Measurements from ENCODE around the gene C19orf38.
A peak's percentile ranks its signal among the peaks of the same experiment; 100 is the strongest.
"Not testable (repeated sequence)": the region's sequence is repeated elsewhere in the genome, so short reads cannot be mapped to it uniquely, and the experiment has no call there.

The C19orf38 gene

DNA sequence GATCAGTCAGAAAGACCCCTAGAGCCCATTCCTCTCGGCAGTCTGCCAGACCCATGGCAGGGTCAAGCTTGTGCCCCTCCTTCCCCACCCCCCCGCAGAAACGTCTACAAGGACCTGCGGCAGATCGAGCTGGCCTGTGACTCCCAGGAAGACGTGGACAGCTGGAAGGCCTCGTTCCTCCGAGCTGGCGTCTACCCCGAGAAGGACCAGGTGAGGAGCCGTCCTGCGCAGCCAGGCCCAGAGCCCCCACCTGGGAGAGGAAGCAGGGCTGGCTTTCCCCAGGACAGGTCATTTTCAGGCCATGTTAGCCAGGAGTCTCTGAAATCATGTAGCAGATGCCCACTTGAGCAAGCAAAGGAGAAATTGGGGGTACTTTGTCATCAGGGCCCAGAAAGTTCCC lies 24.5 kb upstream of the C19orf38 start:
- no peak for DNase-seq (ENCODE audit: low read depth)

DNA sequence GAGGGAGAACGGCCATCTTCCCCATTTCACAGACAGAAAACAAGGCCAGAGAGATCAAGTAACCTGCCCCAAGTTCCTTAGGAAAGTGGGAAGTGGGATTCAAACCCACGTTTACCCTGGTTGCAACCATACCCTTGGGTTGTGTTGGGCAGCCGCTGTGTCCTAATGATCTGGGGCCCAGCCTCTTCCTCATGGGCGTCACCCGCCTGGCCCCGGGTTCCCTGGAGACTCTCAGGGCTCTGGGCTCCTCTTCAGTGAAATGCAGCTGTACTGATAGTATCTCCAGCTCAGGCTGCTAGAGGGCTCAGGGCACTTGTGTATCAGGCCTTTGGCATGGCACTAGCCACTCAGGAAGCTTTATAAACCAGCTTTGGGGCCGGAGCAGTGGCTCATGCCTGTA lies 22.0 kb upstream of the C19orf38 start:
- no peak for DNase-seq (ENCODE audit: low read depth)

DNA sequence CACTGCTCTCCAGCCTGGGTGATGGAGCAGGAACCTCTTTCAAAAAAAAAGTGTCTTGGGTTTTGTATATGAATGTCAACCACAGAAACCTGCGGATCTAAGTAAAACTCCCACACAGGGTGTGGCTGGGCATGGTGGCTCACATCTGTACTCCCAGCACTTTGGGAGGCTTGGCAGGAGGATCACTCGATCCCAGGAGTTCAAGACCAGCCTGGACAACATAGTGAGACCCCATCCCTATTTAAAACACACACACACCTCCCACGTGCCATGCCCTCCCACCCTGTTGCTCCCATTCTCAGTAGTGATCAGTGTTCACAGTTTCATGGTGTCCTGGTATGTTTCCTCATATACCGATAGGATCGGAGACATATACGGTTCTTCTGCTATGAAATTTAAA lies 21.4 kb upstream of the C19orf38 start:
- DNase-seq (ENCODE audit: low read depth): no peak

DNA sequence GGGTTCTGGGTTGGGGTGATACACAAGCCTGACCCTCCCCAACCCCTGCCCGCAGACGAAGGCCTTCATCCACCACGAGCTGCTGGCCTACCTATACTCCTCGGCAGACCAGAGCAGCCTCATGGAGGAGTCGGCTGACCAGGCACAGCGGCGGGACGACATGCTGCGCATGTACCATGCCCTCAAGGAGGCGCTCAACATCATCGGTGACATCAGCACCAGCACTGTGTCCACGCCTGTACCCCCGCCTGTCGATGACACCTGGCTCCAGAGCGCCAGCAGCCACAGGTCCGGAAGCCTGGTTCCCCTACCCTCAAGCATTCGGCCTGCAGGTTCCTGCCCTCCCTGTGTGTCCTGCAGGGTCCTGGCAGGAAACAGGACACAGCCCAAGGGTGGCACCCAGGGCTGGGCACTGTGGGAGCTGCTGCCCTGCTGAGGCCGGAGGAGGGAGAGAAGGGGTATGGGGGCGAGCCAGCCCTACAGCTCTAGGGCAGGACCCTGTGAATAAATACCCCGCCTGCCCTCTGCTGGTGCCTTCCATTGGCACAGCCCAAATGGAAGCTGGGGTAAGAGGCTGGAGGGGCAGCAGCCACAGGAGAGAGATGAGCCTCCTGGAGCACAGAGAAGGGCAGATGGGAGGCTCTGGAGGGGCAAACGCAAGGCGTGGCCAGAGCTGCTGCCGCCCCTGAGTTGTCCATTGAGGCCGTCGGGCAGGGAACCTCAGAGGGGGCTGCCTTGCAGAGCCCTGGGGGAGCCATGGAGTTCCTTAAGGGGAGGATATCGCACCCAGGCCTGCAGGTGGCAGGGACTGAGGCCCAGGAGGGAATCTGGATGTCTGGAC lies 19.0 kb upstream of the C19orf38 start:
- DNase-seq (ENCODE audit: low read depth): no peak

DNA sequence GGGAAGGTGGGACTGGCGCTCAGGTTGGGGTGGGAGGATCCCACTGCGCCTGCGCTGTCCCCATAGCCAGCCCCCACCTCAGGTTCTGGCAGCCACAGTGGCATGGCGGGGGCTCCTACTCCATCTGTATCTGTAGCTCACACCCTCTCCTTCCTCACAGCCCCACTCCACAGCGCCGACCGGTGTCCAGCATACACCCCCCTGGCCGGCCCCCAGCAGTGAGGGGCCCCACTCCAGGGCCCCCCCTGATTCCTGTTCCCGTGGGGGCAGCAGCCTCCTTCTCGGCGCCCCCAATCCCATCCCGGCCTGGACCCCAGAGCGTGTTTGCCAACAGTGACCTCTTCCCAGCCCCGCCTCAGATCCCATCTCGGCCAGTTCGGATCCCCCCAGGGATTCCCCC lies 18.2 kb upstream of the C19orf38 start:
- no peak for DNase-seq (ENCODE audit: low read depth)

DNA sequence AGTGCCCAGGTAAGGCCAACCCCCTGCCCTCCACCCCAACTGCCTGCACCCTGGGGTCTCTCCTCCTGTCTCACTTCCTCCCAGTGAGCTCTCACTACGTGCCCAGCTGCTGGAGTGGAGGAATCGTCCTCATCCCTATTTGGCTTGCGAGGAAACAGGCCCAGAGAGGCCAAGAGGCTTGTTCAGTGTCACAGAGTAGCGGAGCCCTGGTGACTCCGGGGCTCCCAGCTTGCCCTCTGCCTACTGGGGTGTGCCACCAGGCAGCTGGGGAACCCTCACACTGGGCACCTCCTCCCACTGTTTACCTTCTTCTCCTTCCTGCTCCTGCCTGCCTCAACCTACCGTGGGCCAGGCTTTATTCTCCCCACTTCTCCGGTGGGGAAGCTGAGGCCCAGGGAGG lies 17.8 kb upstream of the C19orf38 start:
- DNase-seq (ENCODE audit: low read depth): no peak

DNA sequence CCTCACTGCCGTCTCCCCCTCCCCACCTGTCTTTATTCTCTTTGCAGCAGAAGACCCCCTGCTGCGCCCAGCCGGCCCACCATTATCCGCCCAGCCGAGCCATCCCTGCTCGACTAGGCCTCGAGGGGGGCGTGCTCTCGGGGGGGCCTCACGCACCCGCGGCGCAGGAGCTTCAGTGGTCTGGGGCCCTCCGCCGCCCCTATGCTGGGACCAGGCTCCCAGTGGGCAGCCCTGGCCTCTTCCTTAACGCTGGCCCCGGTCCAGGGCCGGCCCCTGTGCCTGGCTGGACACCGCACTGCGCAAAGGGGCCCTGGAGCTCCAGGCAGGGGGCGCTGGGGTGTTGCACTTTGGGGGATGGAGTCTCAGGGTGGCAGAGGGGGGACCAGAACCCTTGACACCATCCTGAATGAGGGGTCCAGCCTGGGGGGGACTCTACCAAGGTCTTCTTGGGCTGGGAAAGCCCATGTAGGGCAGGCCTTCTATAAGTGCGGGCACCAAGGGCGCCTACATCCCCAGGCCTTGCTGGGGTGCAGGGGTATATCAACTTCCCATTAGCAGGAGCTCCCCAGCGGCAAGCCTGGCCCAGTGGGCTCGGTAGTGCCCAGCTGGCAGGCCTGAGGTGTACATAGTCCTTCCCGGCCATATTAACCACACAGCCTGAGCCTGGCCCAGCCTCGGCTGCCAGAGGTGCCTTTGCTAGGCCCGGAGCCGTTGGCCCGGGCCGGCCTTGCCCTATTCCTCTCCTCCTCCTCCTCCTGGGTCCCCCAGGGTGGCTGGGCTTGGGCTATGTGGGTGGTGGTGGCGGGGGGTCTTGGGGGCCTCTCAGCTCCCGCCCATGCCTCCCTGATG lies 17.1 kb upstream of the C19orf38 start:
- DNase-seq (ENCODE audit: low read depth): no peak

DNA sequence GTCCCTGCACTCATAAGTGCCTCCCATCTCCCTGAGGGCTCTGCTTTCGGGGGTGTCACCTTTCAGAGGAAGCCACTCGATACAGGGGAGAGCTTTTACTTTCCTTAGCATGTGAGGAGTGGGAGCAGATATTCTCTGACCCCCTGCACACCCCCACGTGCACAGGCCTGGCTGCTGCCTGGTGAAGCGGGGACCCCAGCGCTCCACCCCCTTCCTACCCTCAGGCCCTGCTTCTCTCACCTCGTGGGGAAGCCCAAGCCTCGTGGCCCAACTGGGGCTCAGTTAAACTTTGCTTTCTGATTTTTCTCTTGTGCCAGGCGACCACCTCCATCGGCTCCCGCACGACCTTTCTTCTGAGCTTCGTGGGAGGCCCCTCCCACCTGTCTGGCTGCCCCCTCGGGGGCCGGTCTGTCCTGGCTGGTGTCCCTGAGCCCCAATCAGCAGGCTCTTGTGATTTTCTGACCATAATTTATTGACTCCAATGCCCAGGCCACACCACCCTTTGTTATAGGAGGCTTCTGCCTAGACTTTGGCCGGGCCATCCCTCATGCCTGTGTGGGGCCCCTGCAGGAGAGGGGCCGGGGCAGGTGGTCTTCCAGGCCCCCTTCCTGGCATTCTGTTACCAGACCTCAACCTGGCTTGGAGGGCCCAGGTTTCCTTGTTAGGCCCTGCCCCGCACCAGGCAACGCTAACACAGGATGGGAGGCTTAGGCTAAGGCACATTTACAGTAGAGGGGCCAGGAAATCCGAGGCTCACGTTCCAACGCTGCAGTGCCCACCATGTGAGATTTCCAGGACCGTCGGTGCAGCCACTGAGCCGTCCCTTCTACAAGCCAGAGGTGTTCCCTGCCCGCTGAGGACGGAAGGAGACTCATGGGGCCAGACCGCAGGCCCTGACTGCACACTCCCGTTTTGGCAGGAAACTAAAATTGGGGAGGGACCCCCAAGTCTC lies 16.0 kb upstream of the C19orf38 start:
- no peak for DNase-seq (ENCODE audit: low read depth)

DNA sequence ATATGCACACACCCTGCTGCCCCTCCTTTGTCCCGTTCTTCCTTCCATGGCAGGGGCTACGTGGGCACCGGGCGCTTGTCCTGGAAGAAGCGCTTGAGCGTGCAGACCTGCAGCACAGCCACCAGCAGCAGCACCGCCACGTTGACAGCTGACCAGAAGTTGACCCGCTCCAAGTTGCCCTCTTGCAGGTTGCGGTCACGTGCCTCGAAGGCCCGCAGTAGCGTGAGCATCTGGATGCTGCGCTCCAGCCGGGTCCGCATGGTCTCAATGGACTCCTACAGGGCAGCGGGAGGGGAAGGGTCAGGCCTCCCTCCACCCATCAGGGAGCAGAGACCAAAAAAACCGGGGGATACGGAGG lies 15.3 kb upstream of the C19orf38 start:
- no peak for DNase-seq (ENCODE audit: low read depth)

DNA sequence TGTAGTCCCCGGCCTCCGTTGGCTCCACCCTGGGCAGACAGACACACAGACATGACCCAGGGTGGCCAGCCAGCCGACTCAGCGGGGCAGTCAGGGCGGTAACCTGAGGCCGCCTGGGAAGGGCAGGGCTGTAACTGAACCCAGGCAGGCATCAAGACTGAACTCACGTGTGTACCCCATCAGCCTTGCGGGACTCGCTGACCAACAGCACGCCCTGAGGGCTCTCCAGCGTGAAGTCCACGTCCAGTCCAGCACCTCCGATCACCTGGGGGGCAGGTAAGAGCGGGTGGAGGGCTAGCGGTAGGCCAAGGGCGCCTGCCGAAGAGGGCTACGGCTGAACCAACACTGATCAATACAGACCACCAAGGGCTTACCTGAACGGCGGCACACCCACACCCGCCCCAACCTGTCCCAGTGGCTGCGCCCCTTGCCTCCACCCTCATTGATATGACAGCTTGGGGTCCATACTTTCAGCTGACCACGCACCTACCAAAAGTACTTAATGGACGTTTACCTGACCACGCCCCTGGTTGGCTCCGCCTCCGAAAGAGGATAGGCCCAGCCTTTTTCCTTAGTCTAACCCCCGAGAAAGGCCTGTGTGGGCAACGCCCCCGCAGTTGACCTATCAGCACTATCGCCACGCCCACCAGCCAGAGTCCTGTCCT lies 13.0 kb upstream of the C19orf38 start:
- no peak for DNase-seq (ENCODE audit: low read depth)

DNA sequence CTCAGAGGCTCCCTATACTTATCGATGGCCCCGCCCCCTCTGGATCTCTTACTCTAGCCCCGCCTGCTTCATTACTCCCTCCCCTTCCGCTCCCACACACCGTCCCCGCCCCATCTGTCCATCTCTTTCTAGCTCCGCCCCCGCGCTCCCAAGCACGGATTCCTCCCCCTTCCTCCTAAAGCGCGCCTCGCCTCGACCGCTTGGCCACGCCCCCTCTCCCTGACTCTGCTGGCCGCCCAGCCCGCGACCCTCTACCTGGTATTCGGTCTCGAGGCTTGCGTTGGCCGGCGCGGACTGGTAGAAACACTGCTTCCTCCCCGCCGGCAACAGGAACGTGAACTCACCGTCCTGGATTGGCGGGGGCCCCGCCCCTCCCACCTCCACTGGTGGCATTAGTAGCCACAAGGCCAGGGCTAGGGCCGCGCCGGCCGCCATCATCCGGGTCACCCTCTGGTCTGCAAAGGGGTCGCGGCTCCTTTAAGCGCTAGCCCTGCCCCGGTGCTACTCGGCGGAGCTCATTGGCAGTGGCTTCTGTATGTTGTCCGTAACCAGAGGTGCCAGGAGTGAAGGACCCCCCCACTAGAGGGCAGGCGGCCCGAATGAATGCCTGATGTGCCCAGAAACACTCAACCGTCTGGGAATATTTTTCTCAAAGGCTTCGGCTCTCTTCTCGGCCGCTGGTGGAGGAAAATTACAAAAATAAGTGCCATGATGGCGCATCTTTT lies 12.3 kb upstream of the C19orf38 start, which contains the start of gene TMED1:
TSS of gene TMED1 (minus strand) at position 459 of the 725 bp plus-strand sequence. CDS start at position 438, 21 bp downstream.
- peak; percentile 89 for DNase-seq (ENCODE audit: low read depth)

DNA sequence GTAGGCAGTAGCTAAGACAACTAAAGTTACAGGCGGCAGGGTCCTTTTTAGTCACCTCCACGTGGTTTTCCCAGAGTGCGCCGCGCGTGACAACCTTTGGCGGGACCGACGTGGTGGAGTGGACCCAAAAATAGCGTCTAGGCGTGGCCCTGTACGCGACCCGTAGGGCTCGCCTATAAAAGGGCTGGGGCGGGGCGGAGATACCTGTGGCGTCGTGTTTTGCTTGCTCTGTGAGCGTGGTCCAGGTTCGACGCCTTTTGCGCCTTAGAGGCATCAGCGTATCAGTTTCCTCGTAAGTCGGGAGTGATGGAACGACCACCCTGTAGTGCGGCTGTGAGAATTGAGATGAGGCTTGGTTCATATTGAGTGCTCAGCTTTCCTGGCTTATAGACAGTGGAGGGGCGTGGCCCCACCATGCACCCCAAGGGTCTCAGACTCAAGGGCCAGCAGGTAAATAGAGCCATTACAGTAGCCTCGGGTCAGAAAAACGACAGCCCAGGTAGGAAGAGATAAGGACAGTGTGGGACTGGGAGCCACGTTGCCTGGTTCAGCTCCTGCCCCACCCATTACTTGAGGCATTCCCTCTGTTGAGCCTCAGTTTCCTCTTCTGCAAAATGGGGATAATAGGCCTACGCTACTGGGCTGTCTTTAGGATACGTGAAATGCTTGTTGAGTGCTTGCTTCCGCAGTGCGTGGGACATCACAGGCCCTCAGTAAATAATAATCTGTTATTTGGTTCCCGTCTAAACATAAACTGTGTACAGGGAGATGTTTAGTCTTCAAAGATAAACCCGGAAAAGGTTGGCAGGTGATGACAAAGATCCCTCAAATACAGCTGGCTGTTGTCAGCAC lies 11.5 kb upstream of the C19orf38 start:
- peak; percentile 76 for DNase-seq (ENCODE audit: low read depth)

DNA sequence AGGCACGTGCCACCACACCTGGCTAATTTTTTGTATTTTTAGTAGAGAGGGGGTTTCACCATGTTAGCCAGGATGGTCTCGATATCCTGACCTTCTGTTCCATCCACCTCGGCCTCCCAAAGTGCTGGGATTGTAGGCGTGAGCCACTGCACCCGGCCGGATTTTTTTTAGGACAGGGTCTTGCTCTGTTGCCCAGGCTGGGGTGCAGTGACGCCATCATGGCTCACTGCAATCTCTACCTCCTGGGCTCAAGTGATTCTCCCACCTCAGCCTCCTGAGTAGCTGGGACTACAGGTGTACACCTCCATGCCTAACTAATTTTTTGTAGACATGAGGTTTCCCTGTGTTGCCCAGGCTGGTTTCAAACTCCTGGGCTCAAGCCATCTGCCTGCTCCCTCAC lies 10.6 kb upstream of the C19orf38 start:
- DNase-seq (ENCODE audit: low read depth): not testable (repeated sequence)

DNA sequence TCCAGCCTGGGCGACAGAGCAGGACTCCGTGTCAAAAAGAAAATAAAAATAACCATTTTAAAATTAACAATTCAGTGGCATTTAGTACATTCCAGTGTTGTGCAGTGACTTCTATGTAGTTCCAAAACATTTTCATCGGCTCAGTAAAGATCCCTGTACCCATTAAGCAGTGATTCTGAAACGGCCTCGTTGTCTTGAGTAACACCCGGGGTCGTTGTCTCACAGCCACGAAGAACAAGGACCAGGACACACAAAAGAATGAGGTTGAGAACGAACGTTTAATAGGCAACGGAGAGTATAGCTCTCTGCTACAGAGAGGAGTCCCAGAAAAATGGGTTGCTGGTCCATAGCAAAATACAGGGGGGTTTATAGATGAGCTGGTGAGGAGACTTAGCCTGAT lies 9.8 kb upstream of the C19orf38 start:
- no peak for DNase-seq (ENCODE audit: low read depth)

DNA sequence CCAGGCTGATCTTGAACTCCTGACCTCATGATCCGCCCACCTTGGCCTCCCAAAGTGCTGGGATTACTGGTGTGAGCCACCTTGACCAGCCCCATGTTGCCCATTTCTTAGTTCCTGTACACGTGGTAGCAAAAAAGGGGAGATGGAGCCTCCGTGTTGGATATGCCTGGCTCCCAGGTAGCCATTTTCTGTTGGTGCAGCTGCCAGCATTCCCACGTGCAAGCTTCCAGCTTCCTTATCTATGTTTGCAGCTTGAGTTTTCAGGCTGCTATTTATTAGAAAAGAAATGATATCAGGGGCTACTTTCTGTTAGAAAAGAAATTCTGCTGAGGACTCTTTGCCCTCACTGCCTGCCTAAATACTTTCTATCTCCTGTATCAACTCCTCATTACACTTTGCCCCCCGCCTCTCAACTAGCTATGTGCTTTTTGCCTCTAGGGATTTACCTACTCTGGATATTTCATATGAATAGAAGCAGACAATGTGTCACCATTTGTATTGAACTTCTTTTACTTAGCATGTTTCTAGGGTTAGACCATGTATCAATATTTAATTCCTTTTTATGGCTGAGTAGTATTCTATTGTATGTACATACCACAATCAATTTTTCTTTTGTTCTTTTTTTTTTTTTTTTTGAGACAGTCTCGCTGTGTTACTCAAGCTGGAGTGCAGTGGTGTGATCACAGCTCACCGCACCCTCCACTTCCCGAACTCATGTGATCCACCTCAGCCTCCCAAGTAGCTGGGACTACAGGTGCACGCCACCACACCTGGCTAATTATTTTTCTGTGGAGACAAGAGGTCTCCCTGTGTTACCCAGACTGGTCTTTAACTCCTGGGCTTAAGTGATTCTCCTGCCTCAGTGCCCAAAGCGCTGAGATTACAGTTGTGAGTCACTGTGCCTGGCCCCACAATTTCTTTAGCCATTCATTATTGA lies 8.8 kb upstream of the C19orf38 start:
- no peak for DNase-seq (ENCODE audit: low read depth)

DNA sequence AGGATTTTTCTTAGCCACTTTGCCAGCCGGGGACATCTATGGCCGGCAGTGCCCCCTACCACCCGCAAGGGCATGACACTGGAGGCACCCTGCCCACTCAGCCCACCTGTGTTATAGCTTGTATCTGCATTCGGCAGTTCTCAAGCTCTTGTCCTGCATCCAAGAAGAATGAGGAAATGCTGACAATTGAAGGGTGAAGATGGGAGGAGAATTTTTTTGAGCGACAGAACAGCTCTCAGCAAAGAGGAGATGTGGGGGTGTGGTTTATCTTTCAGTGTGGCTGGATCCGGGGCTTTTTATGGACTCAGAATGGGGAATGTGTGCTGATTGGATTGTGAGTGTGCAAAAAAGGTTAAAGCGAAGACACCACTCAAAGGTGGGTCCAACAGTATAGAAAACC lies 5.4 kb upstream of the C19orf38 start:
- no peak for DNase-seq (ENCODE audit: low read depth)

DNA sequence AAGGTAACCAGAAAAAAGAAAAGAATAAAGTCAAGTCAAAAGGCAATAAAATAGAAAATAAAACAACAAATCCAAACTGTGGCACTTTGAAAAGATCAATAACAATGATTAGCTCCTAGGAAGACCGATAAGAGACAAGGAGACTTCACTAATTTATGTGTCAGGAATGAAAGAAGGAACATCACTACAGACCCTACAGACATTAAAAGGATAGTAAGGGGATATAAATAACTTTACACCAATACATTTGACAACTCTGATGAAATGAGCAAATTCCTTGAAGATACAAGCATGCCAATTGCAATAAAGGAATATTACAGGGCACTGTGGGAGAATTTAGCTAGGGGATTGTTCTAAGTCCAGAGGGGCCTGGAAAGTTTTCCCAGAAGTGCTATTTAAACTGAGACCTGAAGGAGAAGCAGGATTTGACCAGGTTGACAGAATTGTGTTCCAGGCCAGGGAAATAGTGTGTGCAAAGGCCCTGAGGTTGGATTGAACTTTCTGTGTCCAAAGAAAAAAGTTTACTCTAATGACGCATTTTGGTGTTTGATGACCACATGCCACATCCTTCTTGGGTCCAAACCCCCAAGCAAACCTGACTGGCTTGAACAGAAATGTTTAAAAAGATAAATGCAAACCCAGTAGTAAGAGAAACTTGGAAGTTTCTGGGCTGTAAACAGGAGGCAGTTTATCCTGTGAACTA lies 1.6 kb upstream of the C19orf38 start:
- DNase-seq (ENCODE audit: low read depth): no peak

DNA sequence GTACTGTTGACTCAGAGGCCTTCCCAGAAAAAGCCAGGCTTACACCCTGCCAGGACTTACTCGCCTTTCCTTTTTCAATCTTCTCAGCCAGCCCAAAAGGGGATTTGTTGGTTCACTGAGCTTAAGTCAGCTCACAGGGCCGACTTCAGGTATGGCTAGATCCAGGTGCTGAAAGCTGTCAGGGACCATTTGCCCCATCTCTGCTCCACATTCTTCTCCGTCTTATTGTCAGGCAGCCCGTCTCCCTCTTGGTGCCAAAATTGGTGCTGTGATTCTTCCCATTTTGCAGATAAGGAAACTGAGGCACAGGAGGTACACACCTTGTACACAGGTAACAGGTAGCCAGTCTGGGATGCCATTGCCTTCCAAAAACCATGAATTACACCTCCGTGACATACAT lies 2.4 kb downstream of the C19orf38 start:
- no peak for DNase-seq (ENCODE audit: low read depth)

Measured in stimulated activated CD4-positive, alpha-beta T cell treated with anti-CD3 and anti-CD28 coated beads, Interleukin-2, amount 100 ng/mL, for 4 hours (primary cell).